H7 (cell line): ENCODE data around the gene SEC16A. TPM values are rescaled to one million over a fixed set of nuclear protein-coding genes. Genes with fewer than 3 reads are reported as not detected.

ENCODE experiments used
- DNase-seq: peaks from one replicate; pipeline ENCODE4 v3.0.0; 2012
- H3K27me3 ChIP-seq: 2 replicates; pipeline ENCODE4 v1.6.0; 2011; ENCODE audit warnings: mild to moderate bottlenecking, low read length; ENCODE audit not compliant: control insufficient read depth, insufficient read depth
- H3K36me3 ChIP-seq: replicated peaks from 2 replicates; pipeline ENCODE4 v1.5.1; 2011; ENCODE audit warnings: low read length; ENCODE audit not compliant: control insufficient read depth, insufficient read depth
- H3K4me3 ChIP-seq: 2 replicates; pipeline ENCODE4 v1.5.1; 2011; ENCODE audit warnings: low read depth, mild to moderate bottlenecking, control low read depth, low read length, moderate library complexity; ENCODE audit not compliant: insufficient read depth
- total RNA-seq: library from RNA; depleted of rRNA; stranded (reverse); fragments of >200 nt; shearing (Covaris generic); gene quantifications from 2 replicates; pipeline ENCODE4 v1.2.3, GENCODE V29; 2014

Gene SEC16A
- total RNA-seq, 1 experiment from 2014 or later: 17.7 TPM

DNA sequence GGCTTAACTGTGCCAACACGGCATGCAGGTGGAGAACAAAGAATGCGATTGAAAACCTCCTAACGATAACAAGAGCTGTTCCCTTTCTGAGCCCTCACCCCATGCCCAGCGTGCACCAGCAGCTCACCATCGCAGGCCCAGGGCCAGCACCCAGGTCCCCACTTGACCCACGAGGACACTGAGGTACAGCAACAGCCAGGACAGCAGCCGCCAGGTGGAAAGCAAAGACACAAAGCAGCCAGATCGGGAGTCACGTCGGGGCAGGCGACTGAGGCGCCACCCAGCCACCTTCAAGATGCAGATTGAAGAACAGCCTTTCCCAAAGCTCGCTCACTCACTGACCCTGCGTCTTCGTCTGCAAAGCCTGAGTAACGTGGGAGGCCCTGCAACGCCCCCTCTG is 6.9 kb upstream of the SEC16A start:
- Histone ChIP-seq H3K4me3 (no peak overlapping the region), H3K36me3 (no peaks in the 10 kb centered on the region), H3K27me3 (no peaks in the 10 kb centered on the region)
- DNase-seq: no peak

DNA sequence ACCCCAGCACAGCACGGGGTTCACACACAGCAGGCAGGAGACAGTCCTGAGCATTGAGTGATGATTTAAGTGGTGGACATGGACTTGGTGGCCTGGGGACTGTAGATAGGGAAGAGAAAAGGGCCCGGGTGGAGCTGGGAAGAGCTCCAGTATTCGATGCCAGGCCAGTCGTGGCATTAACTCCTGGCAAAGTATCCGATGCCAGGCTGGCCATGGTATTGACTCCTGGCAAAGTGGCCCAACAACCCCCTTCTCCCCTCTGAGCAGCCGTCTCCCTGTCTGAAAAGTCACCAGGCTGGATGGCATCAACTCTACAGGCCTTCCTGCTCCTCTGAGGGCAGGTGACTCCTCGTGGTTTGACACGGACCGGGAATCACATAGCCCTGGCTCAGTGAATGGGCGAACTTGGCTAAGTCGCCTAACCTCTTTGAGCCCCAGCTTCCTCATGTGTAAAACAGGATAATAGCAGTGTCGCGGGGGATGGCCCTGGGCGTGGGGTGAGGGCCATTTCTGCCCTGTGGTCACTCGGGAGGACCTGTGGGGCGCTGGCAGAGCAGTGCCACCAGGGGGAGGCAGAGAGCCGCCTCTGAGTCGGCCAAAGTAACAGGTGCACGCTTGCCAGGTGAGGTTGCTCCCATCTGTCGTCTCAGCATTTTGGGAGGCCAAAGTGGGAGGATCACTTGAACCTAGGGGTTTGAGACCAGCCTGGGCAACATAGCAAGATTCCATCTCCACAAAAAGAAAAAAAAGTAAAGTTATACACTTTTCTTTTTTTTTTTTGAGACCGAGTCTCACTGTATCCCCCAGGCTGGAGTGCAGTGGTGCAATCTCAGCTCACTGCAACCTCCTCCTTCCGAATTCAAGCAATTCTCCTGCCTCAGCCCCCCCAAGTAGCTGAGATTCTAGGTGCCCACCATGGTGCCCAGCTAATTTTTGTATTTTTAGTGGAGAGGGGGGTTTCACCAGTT is 5.7 kb upstream of the SEC16A start:
- no peaks in the 10 kb centered on the region for H3K27me3 ChIP-seq
- peak; percentile 91 for DNase-seq
- no peak overlapping the region for H3K4me3 ChIP-seq
- H3K36me3 ChIP-seq: no peaks in the 10 kb centered on the region

- Histone ChIP-seq H3K36me3 (no peaks in the 10 kb centered on the region), H3K4me3 (no peak overlapping the region), H3K27me3 (no peaks in the 10 kb centered on the region)
- no peak for DNase-seq
These were observed 4.8 kb upstream of the SEC16A start for GRCh38 chr9:136487672-136488071.

- H3K36me3 ChIP-seq: no peaks in the 10 kb centered on the region
- H3K4me3 ChIP-seq: no peak overlapping the region
- no peak for DNase-seq
- no peaks in the 10 kb centered on the region for H3K27me3 ChIP-seq
These were observed 4.2 kb upstream of the SEC16A start for GRCh38 chr9:136486823-136487620.

DNA sequence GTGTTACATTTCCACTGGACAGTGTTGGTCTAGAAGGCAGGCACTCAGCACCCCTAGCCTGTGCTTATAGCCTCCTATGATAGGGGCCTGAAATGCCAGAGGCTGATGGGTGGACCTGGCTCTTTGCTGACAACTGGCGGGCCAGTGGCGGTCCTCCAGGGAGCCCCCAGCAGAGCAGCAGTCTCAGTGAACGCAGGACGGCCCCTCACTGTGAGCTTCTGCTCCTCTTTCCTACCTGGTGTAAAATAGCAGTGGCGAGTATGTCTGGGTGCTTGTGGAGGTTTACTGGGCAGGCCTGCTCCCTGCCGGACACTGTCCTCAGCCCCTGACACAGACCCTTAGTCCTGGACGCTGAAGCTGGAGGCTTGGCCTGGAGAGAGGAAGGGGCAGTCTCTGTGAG is 3.3 kb upstream of the SEC16A start:
- Histone ChIP-seq H3K27me3 (no peaks in the 10 kb centered on the region), H3K36me3 (no peaks in the 10 kb centered on the region), H3K4me3 (no peak overlapping the region)
- no peak for DNase-seq

- no peak overlapping the region for H3K4me3 ChIP-seq
- H3K36me3 ChIP-seq: no peaks in the 10 kb centered on the region
- DNase-seq: peak; percentile 93
- no peaks in the 10 kb centered on the region for H3K27me3 ChIP-seq
These were observed 2.5 kb upstream of the SEC16A start for GRCh38 chr9:136485049-136486045.

GRCh38 chr9:136484153-136485048 is 1.6 kb upstream of the SEC16A start:
- Histone ChIP-seq H3K4me3 (peak overlapping the region; percentile 70), H3K27me3 (no peaks in the 10 kb centered on the region), H3K36me3 (no peaks in the 10 kb centered on the region; the same call in 1 of the 2 replicates)
- no peak for DNase-seq

DNA sequence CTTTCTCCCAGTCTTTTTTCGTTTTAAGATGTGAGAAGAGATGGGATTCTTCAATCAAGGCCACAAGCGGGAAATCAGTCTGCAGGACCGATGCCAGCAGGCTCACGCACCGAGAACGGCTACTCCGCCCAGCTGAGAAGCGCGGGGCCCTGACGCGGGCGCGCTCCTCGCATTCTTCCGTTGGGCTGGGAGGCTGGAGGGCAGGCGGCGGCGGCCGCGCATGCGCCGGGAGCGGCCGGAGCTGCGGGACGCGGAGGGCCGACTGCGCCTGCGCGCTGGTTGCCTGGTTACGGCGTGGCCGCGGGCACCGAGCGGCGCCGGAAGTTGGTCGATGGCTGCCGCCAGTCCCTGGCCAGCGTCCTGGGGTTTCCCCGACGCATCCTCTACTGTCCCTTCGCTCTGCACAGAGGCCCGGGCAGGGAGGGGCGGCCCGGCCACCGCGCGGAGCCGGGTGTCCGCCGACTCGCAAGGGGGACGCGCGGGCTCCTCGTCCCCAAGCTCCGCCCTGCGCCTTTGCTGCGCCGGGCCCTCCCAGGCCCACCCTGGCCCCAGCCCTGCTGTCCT is 831 bp upstream of the SEC16A start:
- Histone ChIP-seq H3K4me3 (peak overlapping the region; percentile 70), H3K27me3 (no peaks in the 10 kb centered on the region)
- DNase-seq: peak; percentile 99

GRCh38 chr9:136482046-136482792 is 621 bp downstream of the SEC16A start:
- no peaks in the 10 kb centered on the region for H3K27me3 ChIP-seq
- peak overlapping the region; percentile 87 for H3K4me3 ChIP-seq
- peaks cover 7% of the 10 kb centered on the region for H3K36me3 ChIP-seq
- no peak for DNase-seq

More for the DNA sequence above, 831 bp upstream of the SEC16A start:
- no peaks in the 10 kb centered on the region; the same call in 1 of the 2 replicates for H3K36me3 ChIP-seq

GRCh38 chr9:136481558-136481957 is 1.3 kb downstream of the SEC16A start:
- H3K4me3 ChIP-seq: peak overlapping the region; percentile 87; the same call in 1 of the 2 replicates
- no peak for DNase-seq

DNA sequence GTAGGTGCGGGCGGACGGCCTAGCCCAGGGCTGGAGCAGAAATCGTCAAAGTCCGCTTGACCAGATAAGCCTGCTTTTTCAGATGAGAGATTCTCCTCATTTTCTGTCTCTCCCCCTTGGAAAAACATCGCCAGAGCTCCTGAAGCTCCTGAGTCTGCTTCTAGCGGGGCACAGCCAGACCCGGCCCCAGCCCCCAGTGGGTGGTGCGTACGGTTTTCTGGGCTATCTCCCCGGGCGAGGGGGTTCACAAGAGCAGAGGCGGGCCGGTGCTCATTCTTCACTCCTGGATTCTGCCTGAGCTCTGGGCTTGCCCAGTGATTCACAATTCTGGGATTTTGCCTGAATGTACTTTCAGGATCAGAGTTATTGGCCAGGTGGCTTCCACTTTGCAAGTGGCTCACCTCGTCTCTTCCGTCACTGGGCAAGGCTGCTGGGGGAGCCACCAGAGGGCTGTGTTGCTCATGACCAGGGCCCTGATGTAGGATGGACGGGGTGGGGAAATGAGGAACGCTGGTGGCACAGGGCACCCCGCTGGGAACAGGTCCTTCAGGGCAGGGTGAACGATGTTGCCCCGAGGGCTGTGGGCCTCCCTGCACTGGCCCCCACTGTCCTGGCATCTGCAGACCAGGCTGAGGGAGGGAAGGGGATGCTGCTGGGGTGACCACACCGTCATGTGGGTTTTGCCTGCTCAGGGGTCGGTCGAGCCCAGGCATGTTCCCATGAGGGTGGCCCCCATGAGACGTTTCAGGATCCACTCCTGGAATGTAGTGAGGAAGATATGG is 6.3 kb downstream of the SEC16A start:
- Histone ChIP-seq H3K4me3 (no peak overlapping the region), H3K36me3 (peaks cover 55% of the 10 kb centered on the region), H3K27me3 (no peaks in the 10 kb centered on the region)
- no peak for DNase-seq

More at GRCh38 chr9:136481558-136481957, 1.3 kb downstream of the SEC16A start:
- Histone ChIP-seq H3K27me3 (no peaks in the 10 kb centered on the region), H3K36me3 (peaks cover 14% of the 10 kb centered on the region)
